ENCODE results near the gene MYL7.

DNA sequence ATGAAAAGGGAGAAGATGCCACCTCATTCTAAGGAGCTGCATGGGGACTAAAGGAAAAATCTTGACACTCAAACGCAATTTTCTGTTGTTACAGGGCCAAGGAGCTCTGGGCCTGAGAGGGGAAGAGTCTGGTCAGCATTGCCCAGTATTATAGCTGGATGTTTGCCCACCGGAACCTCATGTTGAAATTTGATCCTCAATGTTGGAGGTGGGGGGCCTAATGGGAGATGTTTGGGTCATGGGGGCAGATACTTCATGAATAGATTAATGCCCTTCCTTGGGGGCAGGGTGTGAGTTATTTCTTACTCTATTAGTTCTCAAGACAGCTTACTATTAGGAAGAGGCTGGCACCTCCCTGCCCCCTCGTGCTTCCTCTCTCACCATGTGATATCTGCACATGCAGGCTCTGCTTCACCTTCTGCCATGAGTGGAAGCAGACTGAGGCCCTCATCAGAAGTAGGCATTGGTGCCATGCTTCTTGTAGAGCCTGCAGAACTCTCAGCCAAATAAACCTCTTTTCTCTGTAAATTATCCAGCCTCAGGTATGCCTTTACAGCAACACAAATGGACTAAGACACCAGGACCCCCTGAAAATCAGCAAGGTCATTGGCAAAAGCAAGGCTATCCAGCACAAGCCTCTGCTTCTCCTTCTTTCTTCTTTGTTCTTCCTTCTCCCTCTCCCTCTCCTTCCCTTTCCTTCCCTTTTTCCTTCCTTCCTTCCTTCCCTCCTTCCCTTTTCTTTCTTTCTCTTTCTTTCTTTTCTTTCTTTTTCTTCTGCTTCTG, 33.0 kb upstream of the MYL7 start:
- TF ChIP-seq POLR2AphosphoS5 (IDR thresholded peaks at IDR 0.05; ENCODE audit: insufficient read depth, low read depth, low read length) (no peak), POLR2A (IDR thresholded peaks at IDR 0.05; ENCODE audit: low read depth, low read length) (no peak), EZH2 (IDR thresholded peaks at IDR 0.05; ENCODE audit: borderline replicate concordance, low read depth, low read length, severe bottlenecking) (no peak), JUN (IDR thresholded peaks at IDR 0.05; ENCODE audit: borderline replicate concordance, insufficient read depth, insufficient read length, low read depth) (no peak), MYC (IDR thresholded peaks at IDR 0.05; ENCODE audit: low read depth, low read length) (no peak), FOS (IDR thresholded peaks at IDR 0.05; ENCODE audit: borderline replicate concordance, insufficient read depth, low read length) (no peak), GATA2 (IDR thresholded peaks at IDR 0.05; ENCODE audit: insufficient read depth, insufficient read length, low read depth, low read length) (no peak)
- TF ChIP-seq, protein P1, sequence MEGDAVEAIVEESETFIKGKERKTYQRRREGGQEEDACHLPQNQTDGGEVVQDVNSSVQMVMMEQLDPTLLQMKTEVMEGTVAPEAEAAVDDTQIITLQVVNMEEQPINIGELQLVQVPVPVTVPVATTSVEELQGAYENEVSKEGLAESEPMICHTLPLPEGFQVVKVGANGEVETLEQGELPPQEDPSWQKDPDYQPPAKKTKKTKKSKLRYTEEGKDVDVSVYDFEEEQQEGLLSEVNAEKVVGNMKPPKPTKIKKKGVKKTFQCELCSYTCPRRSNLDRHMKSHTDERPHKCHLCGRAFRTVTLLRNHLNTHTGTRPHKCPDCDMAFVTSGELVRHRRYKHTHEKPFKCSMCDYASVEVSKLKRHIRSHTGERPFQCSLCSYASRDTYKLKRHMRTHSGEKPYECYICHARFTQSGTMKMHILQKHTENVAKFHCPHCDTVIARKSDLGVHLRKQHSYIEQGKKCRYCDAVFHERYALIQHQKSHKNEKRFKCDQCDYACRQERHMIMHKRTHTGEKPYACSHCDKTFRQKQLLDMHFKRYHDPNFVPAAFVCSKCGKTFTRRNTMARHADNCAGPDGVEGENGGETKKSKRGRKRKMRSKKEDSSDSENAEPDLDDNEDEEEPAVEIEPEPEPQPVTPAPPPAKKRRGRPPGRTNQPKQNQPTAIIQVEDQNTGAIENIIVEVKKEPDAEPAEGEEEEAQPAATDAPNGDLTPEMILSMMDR (IDR thresholded peaks at IDR 0.05; ENCODE audit: extremely low read depth in 1 of 2, insufficient read depth in 1 of 2, low read depth in 1 of 2, low read length in 2 of 2) = no peak
- TF ChIP-seq, protein P2, sequence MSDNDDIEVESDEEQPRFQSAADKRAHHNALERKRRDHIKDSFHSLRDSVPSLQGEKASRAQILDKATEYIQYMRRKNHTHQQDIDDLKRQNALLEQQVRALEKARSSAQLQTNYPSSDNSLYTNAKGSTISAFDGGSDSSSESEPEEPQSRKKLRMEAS (IDR thresholded peaks at IDR 0.05; ENCODE audit: insufficient read depth, insufficient read length) = no peak

Data from endothelial cell of umbilical vein (primary cell).